Cardiac fibroblast (primary cell): ENCODE data around the gene SCO2.

ENCODE experiments used
- DNase-seq, 2 donors: peaks; one replicate each; pipeline versions ENCODE4 v3.0.0 to v3.0.0-alpha.2; 2010; ENCODE audit warnings: low read depth in 2 of 2
- H3K4me3 ChIP-seq, 2 donors: replicated peaks in 1 of 2; 1 replicate in 1 of 2; 2 replicates in 1 of 2; pipeline ENCODE4 v1.5.1; 2011; ENCODE audit warnings: low read depth in 2 of 2, low read length in 2 of 2, mild to moderate bottlenecking in 2 of 2, moderate library complexity in 1 of 2
- TF ChIP-seq, protein P1 (sequence below): IDR thresholded peaks from one replicate; pipeline ENCODE4 v1.5.1; 2011; ENCODE audit warnings: low read depth, mild to moderate bottlenecking, low read length, inconsistent platforms

SCO2 gene, protein sequence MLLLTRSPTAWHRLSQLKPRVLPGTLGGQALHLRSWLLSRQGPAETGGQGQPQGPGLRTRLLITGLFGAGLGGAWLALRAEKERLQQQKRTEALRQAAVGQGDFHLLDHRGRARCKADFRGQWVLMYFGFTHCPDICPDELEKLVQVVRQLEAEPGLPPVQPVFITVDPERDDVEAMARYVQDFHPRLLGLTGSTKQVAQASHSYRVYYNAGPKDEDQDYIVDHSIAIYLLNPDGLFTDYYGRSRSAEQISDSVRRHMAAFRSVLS

DNA sequence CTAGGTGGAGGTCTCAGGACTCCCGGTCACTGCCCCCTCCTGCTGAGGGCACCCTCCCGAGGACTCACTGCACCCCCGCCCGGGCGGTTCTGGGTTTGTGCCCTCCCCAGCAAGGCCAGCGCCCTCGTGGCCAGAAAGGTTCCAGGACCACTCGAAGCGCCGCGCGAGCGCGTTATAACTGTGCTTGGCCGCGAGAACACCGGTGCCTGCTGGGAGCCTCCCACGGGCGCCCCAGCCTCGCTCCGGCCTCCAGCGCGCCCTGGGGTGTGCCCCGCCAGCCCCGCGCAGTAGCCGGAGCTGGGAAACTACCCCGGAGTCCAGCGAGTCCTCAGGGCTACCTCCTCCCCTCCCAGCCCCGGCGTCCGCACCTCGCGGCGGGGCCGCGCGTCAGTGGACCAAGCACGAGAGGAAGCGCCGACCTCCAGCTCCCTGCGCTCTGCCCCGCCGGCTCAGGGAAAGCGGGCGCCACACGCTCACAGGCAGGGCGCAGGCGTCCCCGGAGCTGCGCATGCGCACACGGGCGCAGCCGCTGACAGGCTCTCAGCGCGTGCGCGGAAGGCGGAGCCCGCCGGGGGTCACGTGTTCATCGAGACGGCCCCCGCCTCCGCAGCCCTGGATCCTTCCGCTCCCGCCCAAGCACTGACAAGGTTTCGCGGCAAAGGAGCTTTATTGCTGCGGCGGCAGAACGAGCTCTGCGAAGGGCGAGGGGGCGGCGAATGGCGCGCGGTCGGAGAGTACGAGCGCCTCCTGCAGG lies at the start of gene SCO2:
SCO2 (minus strand) TSS at position 495 of the 754 bp plus-strand sequence. CDS start 1,187 bp downstream, outside the sequence.
- DNase-seq = peak; percentile 97 to 98
- TF ChIP-seq, protein P1, sequence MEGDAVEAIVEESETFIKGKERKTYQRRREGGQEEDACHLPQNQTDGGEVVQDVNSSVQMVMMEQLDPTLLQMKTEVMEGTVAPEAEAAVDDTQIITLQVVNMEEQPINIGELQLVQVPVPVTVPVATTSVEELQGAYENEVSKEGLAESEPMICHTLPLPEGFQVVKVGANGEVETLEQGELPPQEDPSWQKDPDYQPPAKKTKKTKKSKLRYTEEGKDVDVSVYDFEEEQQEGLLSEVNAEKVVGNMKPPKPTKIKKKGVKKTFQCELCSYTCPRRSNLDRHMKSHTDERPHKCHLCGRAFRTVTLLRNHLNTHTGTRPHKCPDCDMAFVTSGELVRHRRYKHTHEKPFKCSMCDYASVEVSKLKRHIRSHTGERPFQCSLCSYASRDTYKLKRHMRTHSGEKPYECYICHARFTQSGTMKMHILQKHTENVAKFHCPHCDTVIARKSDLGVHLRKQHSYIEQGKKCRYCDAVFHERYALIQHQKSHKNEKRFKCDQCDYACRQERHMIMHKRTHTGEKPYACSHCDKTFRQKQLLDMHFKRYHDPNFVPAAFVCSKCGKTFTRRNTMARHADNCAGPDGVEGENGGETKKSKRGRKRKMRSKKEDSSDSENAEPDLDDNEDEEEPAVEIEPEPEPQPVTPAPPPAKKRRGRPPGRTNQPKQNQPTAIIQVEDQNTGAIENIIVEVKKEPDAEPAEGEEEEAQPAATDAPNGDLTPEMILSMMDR = peak; percentile 31
- peak within 1 kb of the TSS; percentile 75 to 82 for H3K4me3 ChIP-seq

DNA sequence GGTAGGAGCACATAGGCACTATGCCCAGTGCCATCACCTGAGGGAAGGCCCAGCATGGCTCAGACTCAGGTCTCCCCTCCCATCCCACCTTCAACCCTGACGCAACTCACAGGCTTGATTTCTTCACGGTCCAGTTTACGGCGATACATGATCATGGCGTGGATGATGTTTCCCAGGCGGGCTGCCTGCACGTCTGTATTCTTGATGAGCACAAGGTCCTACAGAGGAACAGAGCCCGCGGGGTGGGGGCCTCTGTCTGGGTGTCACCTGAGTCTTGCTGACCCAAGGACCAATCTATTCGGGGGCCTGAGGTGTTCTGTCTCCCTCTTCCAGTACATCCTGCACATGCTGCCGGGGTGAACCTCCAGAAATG lies 49.0 kb upstream of the SCO2 start:
- H3K4me3 ChIP-seq = no peak overlapping the region
- TF ChIP-seq, protein P1 = no peak
- no peak for DNase-seq

DNA sequence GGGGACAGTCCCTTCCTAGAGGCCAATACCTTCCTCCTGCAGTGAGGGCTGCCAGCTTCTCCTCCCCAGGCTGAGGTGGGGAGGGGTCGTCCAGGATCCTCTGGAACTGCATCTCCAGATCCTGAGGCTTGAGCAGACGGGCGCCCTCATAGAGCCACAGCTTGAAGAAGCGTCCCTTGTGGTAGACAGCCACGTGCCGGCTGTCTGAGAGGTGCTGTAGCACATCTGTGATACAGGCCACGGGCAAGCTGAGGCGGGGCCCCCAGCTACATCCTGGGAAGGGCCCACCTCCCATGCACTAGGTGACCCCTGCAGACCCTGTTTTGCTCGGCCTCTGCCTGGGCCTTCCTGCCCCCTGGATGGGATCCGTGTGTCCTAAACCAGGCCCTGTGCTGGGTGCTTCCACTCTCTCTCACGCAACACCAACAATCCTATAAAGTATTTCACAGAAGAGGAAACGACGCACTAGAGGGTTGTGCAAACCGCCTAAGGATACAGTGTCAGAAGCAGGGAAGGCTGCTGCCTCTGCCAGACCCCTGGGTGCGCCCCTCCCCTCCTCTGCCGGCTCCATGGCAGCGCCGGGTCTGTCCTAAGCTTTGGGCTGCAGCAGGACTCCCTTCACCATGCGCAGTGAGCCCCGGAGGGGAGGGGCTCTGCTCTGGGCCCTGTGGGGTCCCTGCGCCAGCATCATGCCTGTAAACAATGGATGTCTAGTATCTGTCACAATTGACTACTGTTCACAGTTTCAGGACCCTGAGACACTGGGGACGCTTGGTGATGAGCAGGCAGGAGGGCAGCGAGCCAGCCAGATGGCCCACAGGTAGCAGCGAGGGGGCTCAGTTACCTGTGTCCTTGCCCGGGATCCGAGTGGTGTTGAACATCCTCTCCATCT lies 48.3 kb upstream of the SCO2 start:
- TF ChIP-seq, protein P1 = no peak
- DNase-seq = no peak
- no peak overlapping the region for H3K4me3 ChIP-seq

DNA sequence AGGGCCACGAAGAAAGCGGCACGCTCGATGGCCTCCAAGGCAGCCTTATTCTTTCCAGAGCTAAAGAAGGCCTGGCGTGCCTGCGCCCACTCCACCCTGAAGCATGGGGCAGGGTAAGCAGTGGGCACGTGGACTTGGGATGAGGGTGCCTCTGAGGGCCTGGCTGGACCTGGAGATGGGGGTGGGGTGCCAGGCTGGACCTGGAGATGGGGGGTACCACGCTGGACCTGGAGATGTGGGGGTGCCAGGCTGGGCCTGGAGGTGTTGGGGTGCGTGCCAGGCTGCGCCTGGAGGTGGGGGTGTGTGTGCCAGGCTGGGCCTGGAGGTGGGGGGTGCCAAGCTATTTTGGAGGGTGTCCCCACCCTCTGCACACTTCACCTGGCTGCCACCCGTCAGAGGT lies 47.6 kb upstream of the SCO2 start:
- no peak overlapping the region for H3K4me3 ChIP-seq
- no peak for DNase-seq
- TF ChIP-seq, protein P1 = no peak

DNA sequence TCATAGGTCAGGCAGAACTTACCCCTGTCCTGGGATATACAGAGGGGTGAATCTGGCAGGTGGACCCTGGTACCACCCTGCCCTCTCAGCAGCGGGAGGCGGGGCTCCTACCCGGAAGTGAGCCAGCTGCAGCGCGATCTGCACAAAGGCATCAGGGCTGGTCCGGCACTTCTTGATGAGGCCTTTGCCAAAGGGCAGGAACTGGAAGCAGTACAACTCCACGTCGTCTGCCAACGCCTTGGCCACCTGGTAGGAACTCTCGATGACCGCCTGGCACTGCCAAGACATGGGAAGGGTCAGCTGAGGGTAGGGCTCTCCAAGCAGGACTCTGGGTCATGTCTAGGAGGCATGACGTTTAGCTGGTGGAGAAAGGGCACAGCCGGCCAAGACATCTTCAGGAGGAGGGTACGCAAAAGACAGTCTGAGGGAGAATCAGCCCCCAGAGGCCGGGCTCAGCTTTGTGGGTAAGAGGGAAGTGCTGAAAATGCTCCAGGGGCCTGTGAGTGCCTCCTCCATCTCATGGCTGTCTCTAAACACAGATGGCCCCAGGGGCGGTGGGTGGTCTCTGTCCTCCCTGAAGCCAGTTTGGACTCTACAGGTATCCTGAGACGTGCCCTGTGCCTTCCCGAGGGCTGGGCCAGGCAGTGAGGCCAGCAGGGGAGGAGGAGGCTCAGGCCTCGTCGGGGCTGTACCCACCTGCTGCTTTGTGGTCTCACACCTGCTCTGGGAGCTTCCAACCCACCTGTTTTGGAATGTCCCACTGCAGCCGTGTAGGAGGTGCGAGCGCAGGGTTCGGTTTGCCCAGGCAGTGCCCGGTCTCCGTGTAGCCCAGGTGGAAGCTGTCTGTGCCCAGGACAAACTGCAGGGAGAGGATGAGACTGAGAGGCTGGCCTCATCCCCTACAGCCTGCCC lies 46.1 kb upstream of the SCO2 start:
- TF ChIP-seq, protein P1 = no peak
- H3K4me3 ChIP-seq = no peak overlapping the region
- no peak for DNase-seq

DNA sequence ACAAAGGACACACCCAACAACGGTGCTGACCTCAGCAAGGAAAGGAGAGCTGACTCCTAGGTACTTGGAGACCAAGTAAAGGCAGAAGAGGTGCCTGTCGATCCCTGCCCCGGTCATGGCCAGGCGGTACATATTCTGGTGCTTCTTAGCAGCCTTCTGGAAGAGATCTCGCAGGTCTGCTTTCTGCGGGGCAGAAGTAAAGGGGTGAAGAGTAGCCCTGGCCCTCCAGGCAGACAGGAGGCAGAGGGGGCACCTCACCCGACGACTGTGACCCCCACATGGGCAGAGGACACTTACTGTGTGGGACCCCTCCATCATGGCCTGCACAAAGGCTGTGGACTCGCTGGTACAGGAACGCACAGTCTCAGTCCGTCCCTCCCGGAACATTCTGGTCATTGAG lies 45.5 kb upstream of the SCO2 start:
- DNase-seq = no peak
- TF ChIP-seq, protein P1 = no peak
- no peak overlapping the region for H3K4me3 ChIP-seq
